Suppressor macrophage (primary cell): ENCODE measurements around the gene GNAS-AS1.

Experiments used
- DNase-seq, 4 experiments: peaks; one replicate each; pipeline ENCODE4 v3.0.0-alpha.2; 2020 to 2022

The GNAS-AS1 gene

GRCh38 chr20:58884966-58885365 is 34.3 kb upstream of the GNAS-AS1 start:
- peak; percentile 59 to 81 (median 75) for DNase-seq

- DNase-seq, result no peak
Measured at GRCh38 chr20:58883241-58883691, 32.6 kb upstream of the GNAS-AS1 start.

GRCh38 chr20:58882704-58883089 is 32.0 kb upstream of the GNAS-AS1 start:
- no peak for DNase-seq

GRCh38 chr20:58880994-58881752 is 30.5 kb upstream of the GNAS-AS1 start:
- DNase-seq, result peak; percentile 64 to 79 (median 77)

DNA sequence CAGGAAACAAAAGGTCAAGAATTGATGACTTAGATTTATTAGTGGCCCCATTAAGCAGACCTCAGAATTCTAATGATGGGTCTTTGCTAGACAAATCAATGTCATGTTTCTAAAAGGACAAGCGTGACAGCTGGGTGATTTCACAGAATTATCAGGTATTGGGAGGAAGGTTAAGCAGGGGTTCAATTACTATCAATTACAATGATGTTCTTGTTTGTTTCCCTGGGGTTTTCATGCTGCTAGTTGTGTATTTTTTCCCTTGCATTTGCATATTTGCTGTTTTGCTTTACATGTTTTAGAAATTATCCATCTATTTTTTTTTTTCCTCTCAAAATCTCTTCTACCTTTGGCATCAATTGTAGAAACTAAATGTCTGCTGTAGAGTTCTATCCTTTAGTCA is 29.7 kb upstream of the GNAS-AS1 start:
- no peak for DNase-seq

GRCh38 chr20:58878399-58878798 is 27.7 kb upstream of the GNAS-AS1 start:
- no peak for DNase-seq

- no peak for DNase-seq
Measured at GRCh38 chr20:58877976-58878360, 27.3 kb upstream of the GNAS-AS1 start.

- DNase-seq, result no peak
Measured at GRCh38 chr20:58877050-58877975, 26.6 kb upstream of the GNAS-AS1 start.

DNA sequence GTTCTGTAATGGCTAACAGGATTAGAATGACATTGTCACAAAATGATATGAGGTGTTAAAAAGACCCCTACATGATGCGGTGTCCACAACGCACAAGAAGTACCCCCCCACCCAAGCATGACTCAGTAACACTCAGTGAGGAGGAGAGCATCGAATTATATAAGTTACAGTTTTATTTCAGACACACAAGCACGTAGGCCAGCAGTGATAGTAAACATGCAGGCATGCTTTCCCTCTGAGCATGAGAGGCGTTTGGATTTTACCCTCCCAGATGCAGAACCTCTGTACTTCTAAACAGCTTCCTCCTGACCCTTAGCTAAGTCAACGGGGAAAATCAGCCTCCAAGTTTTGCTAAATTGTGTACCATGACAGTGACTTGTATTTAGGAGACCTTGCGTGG is 25.7 kb upstream of the GNAS-AS1 start:
- DNase-seq, result no peak

GRCh38 chr20:58875541-58876134 is 24.9 kb upstream of the GNAS-AS1 start:
- no peak for DNase-seq

- DNase-seq, result no peak
Measured at GRCh38 chr20:58875111-58875510, 24.4 kb upstream of the GNAS-AS1 start.

DNA sequence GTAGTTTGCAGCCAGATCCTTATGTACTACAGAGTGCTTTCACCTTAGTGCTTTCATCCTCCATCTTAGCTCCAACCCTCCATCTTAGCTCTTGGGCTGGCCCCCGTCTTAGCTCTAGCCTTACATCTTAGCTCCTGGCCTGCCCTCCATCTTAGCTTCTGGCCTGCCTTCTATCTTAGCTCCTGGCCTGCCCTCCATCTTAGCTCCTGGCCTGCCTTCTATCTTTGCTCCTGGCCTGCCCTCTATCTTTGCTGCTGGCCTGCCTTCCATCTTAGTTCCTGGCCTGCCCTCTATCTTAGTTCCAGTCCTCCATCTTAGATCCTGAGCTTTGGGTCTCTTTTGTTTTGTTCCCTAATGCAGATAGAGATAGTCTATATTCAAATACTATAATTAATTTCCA is 23.8 kb upstream of the GNAS-AS1 start:
- no peak for DNase-seq

DNA sequence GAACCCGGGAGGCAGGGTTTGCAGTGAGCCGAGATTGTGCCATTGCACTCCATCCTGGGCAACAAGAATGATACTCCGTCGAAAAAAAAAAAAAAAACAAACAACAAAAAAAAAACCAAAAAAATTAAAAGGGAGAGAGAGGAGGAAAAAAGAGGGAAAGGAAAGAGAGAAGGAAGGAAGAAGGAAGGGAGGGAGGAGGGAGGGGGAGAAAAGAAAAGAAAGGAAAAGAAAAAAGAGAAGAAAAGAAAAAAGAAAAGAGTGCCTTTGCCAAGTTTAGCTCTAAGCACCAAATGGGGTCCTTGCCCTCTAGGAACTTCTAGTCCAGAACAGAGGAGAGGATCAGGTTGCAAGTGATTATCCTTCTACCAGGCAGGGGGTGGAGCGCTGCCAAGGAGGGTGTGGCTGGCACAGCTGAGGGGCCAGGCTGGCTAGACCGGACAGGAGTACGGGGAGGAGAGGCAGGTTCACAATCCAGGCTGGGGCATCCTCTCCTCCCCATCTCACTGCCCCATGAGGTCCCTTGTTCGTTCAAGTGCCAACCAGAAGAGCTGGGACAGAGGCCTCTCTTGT is 20.9 kb upstream of the GNAS-AS1 start:
- no peak for DNase-seq

GRCh38 chr20:58870293-58871014 is 19.8 kb upstream of the GNAS-AS1 start:
- DNase-seq, result peak; percentile 59 to 76 (median 67)

GRCh38 chr20:58869662-58870227 is 19.0 kb upstream of the GNAS-AS1 start:
- no peak for DNase-seq

- DNase-seq, result peak; percentile 19 to 59 (median 35)
Measured at GRCh38 chr20:58868795-58869194, 18.1 kb upstream of the GNAS-AS1 start.

DNA sequence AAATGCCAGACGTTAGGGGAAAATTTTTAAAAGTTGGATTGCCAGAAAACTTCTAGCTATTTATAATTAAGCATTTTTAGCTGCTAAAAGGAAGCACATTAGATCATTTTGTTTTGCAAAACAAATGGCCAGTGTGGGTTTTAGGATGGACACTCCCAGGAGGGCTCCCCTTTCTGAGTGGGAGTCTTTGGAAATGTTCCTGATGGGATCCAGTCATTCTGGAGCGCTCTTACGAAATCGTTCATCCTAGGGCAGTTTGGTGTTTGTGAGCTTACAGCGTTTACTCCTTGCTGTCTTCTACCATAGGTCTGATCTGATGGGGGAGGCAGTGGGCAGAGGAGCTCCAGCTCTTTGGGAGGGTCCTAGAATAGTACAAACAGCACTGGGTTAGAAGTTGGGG is 16.5 kb upstream of the GNAS-AS1 start:
- DNase-seq, result no peak

DNA sequence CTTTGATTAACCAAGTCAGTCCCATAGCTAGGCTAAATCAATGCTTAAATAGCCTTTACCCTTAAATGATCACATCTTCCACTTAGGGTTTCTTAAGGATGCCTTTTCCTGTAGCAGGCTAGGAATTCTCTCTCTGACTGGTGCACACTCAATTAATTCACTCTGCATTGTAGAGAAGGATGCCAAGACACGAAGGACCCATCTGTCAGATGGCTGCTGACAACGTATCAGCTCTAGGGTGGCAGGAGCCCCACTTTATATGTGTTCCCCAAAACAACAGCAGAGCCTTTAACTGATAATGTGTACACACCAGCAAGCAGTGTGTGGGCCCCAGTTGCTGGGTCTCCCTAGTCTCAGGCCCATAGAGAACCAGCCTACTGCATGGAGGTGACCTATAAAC is 15.1 kb upstream of the GNAS-AS1 start:
- no peak for DNase-seq

GRCh38 chr20:58864346-58864745 is 13.6 kb upstream of the GNAS-AS1 start:
- no peak for DNase-seq

DNA sequence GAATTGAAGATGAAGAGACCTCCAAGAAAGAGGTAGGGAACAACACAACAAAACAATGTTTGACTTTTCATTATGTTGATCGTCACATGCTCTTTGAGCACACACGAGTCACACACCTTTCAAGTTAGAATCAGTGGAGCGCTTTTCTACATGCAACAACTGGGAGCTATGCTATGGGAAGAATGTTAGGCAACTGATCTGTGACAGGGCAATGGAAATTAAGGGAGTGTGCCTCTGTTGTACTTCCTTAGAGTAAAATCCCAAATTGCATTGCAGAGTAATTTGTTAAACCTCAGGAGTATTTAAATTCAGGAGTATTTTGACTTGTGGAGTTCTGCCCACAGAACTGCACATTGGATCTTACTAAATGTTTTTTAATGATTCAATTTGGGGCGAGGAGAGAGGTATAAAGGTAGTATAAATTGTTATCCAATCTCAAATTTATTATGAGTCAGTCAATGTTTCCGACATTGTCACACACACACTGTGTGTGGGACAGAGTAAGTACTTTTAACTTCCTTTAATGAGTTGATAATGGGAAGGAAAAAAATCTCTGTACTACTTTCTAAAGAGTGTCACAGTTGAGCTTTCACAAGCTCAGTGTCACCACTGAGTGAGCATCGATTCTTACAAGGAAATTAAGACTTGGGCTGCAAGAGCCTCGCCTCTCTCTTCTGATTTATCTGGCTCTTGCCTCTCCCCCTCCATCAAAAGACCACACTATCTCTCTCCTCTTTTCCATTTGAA is 12.5 kb upstream of the GNAS-AS1 start:
- peak in 1 of 4 experiments; percentile 14 for DNase-seq
